Measurements from ENCODE around the gene AHNAK.

Gene AHNAK

GRCh38 chr11:62540804-62541701 is 5.6 kb downstream of the AHNAK start:
- no peak for TF ChIP-seq ZBTB26 (tag by site-specific recombination; optimal IDR thresholded peaks at IDR 0.05)
- no peak for TF ChIP-seq PRDM6 (tag by site-specific recombination; IDR thresholded peaks at IDR 0.05)
- no peak for TF ChIP-seq ZNF560 (tag by site-specific recombination; IDR thresholded peaks at IDR 0.05; ENCODE audit: borderline replicate concordance)
- TF ChIP-seq ZNF600 (tag by site-specific recombination; IDR thresholded peaks at IDR 0.05), result no peak
- no peak for TF ChIP-seq ZNF37A (tag by site-specific recombination; IDR thresholded peaks at IDR 0.05)
- TF ChIP-seq ZNF211 (tag by site-specific recombination; IDR thresholded peaks at IDR 0.05; ENCODE audit: low read depth), result no peak
- no peak for TF ChIP-seq HOXA7 (CRISPR knock-in tag; IDR thresholded peaks at IDR 0.05; ENCODE audit: borderline replicate concordance)
- TF ChIP-seq ZNF768 (tag by site-specific recombination; IDR thresholded peaks at IDR 0.05), result no peak
- TF ChIP-seq ZBTB11 (tag by site-specific recombination; conservative IDR thresholded peaks at IDR 0.05; ENCODE audit: low read depth), result no peak
- no peak for TF ChIP-seq REPIN1 (tag by site-specific recombination; IDR thresholded peaks at IDR 0.05; ENCODE audit: low read depth)
- no peak for TF ChIP-seq ZNF350 (tag by site-specific recombination; IDR thresholded peaks at IDR 0.05)
- no peak for TF ChIP-seq ZNF404 (tag by site-specific recombination; IDR thresholded peaks at IDR 0.05)
- no peak for TF ChIP-seq MEIS1 (CRISPR knock-in tag; IDR thresholded peaks at IDR 0.05; ENCODE audit: borderline replicate concordance)
- no peak for TF ChIP-seq ZNF280D (tag by site-specific recombination; IDR thresholded peaks at IDR 0.05)
- Histone ChIP-seq H3K4me1 (ENCODE audit: control insufficient read depth, insufficient read depth, low read length) (peaks cover 7% of the 10 kb centered on the region), H3K27ac (ENCODE audit: extremely low read depth, low read depth, low read length) (no peak overlapping the region), H3K9me3 (ENCODE audit: control insufficient read depth, insufficient read depth, low read depth, low read length) (no peaks in the 10 kb centered on the region), H3K36me3 (ENCODE audit: control insufficient read depth in 2 of 2, insufficient read depth in 1 of 2, low read length in 2 of 2) (no peaks in the 10 kb centered on the region), H3K4me3 (ENCODE audit: low read depth, low read length) (no peak overlapping the region)
- ChIA-PET CTCF (interaction anchor here (0.7 to 8.8 kb wide), 10 partner anchors 11 to 434 kb away, joined by 3 to 188 read pairs (median 24); no protein-coding TSS in a partner anchor), POLR2A (interaction anchor here (2.4 kb wide), 1 partner anchor 12 kb away, joined by 10 read pairs; no protein-coding TSS in a partner anchor)

Measured in HEK293 (cell line).